ENCODE data around the gene CPTP. TPM values are rescaled to one million over a fixed set of nuclear protein-coding genes. Genes with fewer than 3 reads are reported as not detected.

Gene CPTP
- total RNA-seq, 4 donors from 2014 or later = 12.0 to 24.9 (median 18.8) TPM

- TF ChIP-seq CTCF (IDR thresholded peaks at IDR 0.05) = no peak
- no peak for TF ChIP-seq POLR2A (IDR thresholded peaks at IDR 0.05)
- no peak for TF ChIP-seq EP300 (IDR thresholded peaks at IDR 0.05)
- H3K36me3 ChIP-seq = peaks cover 0 to 63% (median 15%) of the 10 kb centered on the region in 3 donors
- H3K4me3 ChIP-seq = no peak overlapping the region
- H3K4me1 ChIP-seq = peaks cover 0 to 38% (median 20%) of the 10 kb centered on the region in 4 donors
- DNase-seq (ENCODE audit: low spot score in 2 of 2) = no peak
- WGBS, 2 donors = 92 to 93% methylated on average over 36 of the region's 36 CpGs
- no peaks in the 10 kb centered on the region for H3K27me3 ChIP-seq
- H3K9me3 ChIP-seq = no peaks in the 10 kb centered on the region
- no peak overlapping the region for H3K27ac ChIP-seq
These were observed 16.4 kb downstream of the CPTP start for GRCh38 chr1:1340791-1341548.

GRCh38 chr1:1341549-1342021 lies 17.0 kb downstream of the CPTP start:
- Histone ChIP-seq H3K36me3 (peaks cover 0 to 57% (median 15%) of the 10 kb centered on the region in 3 donors), H3K4me3 (no peak overlapping the region), H3K27ac (no peak overlapping the region), H3K9me3 (no peaks in the 10 kb centered on the region), H3K4me1 (peaks cover 0 to 44% (median 26%) of the 10 kb centered on the region in 4 donors), H3K27me3 (no peaks in the 10 kb centered on the region)
- TF ChIP-seq CTCF (IDR thresholded peaks at IDR 0.05) = no peak
- TF ChIP-seq EP300 (IDR thresholded peaks at IDR 0.05) = no peak
- no peak for TF ChIP-seq POLR2A (IDR thresholded peaks at IDR 0.05)
- WGBS, 2 donors = 90 to 94% methylated on average over 3 to 11 of the region's 17 CpGs
- DNase-seq (ENCODE audit: low spot score in 2 of 2) = no peak

GRCh38 chr1:1342061-1342562 lies 17.5 kb downstream of the CPTP start:
- no peak for DNase-seq (ENCODE audit: low spot score in 2 of 2)
- Histone ChIP-seq H3K9me3 (no peaks in the 10 kb centered on the region), H3K27me3 (no peaks in the 10 kb centered on the region), H3K36me3 (peaks cover 0 to 52% (median 15%) of the 10 kb centered on the region in 3 donors), H3K27ac (no peak overlapping the region), H3K4me3 (no peak overlapping the region), H3K4me1 (peaks cover 0 to 49% (median 31%) of the 10 kb centered on the region in 4 donors)
- TF ChIP-seq EP300 (IDR thresholded peaks at IDR 0.05) (no peak), CTCF (IDR thresholded peaks at IDR 0.05) (no peak), POLR2A (IDR thresholded peaks at IDR 0.05) (no peak)
- WGBS, 2 donors = 82 to 90% methylated on average over 9 to 27 of the region's 28 CpGs

- H3K9me3 ChIP-seq = no peaks in the 10 kb centered on the region
- peaks cover 0 to 46% (median 14%) of the 10 kb centered on the region in 3 donors for H3K36me3 ChIP-seq
- H3K4me1 ChIP-seq = peaks cover 0 to 55% (median 37%) of the 10 kb centered on the region in 4 donors
- H3K4me3 ChIP-seq = no peak overlapping the region
- H3K27me3 ChIP-seq = no peaks in the 10 kb centered on the region
- TF ChIP-seq POLR2A (IDR thresholded peaks at IDR 0.05) = no peak
- TF ChIP-seq EP300 (IDR thresholded peaks at IDR 0.05) = no peak
- no peak for TF ChIP-seq CTCF (IDR thresholded peaks at IDR 0.05)
- no peak for DNase-seq (ENCODE audit: low spot score in 2 of 2)
- H3K27ac ChIP-seq = peak overlapping the region in 1 of 4 donors; percentile 27
- 71 to 83% methylated on average over 16 to 17 of the region's 18 CpGs for WGBS, 2 donors
These were observed 18.0 kb downstream of the CPTP start for GRCh38 chr1:1342584-1343115.

Data from tibial nerve (tissue), 4 donors.